GM12878 (cell line): ENCODE data around the gene TRDMT1. TPM values are rescaled to one million over a fixed set of nuclear protein-coding genes. Genes with fewer than 3 reads are reported as not detected.

Experiments
- ATAC-seq: fragments of 200-7000 bp; cut with Tn5 transposase; 3 replicates; pipeline ENCODE4 v1.9.1; 2020; ENCODE audit warnings: mild to moderate bottlenecking, moderate library complexity
- BruUV-seq: library from RNA; stranded (reverse); fragments of 400-500 nt; replicated peaks from 2 replicates; lab custom pipeline; 2021; lab: Mats Ljungman, UMichigan
- CTCF ChIA-PET: fragments of 300-600 bp; sonication (Branson Sonifier 250); formaldehyde crosslinking; extraction: SDS; loops from one replicate; lab custom pipeline; 2021; ENCODE audit warnings: inconsistent platforms; lab: Yijun Ruan, JAX
- POLR2A ChIA-PET: fragments of 350-600 bp; formaldehyde crosslinking; extraction: SDS; loops from one replicate; lab custom pipeline; 2021; ENCODE audit warnings: inconsistent platforms; lab: Charles Lee
- RAD21 ChIA-PET: fragments of 300-600 bp; sonication (Branson Sonifier 250); formaldehyde crosslinking; loops from one replicate; lab custom pipeline; 2023; ENCODE audit warnings: antibody characterized with exemption; ENCODE audit not compliant: unreplicated experiment; lab: Charles Lee
- SMC1A ChIA-PET: fragments of 300-600 bp; sonication (Branson Sonifier 250); formaldehyde crosslinking; loops from one replicate; lab custom pipeline; 2023; ENCODE audit not compliant: unreplicated experiment, uncharacterized antibody; lab: Charles Lee
- DNase-seq: peaks from one replicate; pipeline ENCODE4 v3.0.0-alpha.2; 2011; ENCODE audit warnings: low read depth, low spot score
- FAIRE-seq: peaks from 3 replicates; lab custom pipeline; 2011; peaks lifted over from hg19 to GRCh38; lab: Jason Lieb, UNC
- H2AFZ ChIP-seq: 2 replicates; pipeline ENCODE4 v1.6.0; 2011; ENCODE audit warnings: low read depth, low read length, control low read depth; ENCODE audit not compliant: control insufficient read depth
- H3K27ac ChIP-seq: 2 replicates; pipeline ENCODE4 v1.5.1; 2011; ENCODE audit warnings: control low read depth; ENCODE audit not compliant: control insufficient read depth, insufficient read depth
- H3K27me3 ChIP-seq, 2 experiments: replicated peaks in 1 of 2; 2 replicates each; pipeline versions ENCODE4 v1.6.0 to v1.6.1; 2011; ENCODE audit warnings: low read length in 1 of 2; ENCODE audit not compliant: control insufficient read depth in 2 of 2, insufficient read depth in 2 of 2
- H3K36me3 ChIP-seq, 2 experiments: 2 replicates each; pipeline ENCODE4 v1.5.1; 2011; ENCODE audit warnings: low read length in 1 of 2; ENCODE audit not compliant: control insufficient read depth in 2 of 2, insufficient read depth in 2 of 2
- H3K4me1 ChIP-seq: 2 replicates; pipeline ENCODE4 v1.6.1; 2011; ENCODE audit warnings: mild to moderate bottlenecking, low read length, moderate library complexity, mixed read lengths; ENCODE audit not compliant: control insufficient read depth, insufficient read depth
- H3K4me2 ChIP-seq: 2 replicates; pipeline ENCODE4 v1.6.0; 2011; ENCODE audit warnings: control low read depth; ENCODE audit not compliant: control insufficient read depth, insufficient read depth
- H3K4me3 ChIP-seq: fragments of 200-600 bp; sonication (generic); 2 replicates; pipeline ENCODE4 v1.5.1; 2016
- H3K79me2 ChIP-seq: 2 replicates; pipeline ENCODE4 v1.6.0; 2011; ENCODE audit warnings: low read length; ENCODE audit not compliant: control insufficient read depth, insufficient read depth
- H3K9ac ChIP-seq: 2 replicates; pipeline ENCODE4 v1.8.0; 2011; ENCODE audit warnings: low read length, control low read depth, mixed read lengths; ENCODE audit not compliant: control insufficient read depth, insufficient read depth
- H3K9me3 ChIP-seq: replicated peaks from 3 replicates; pipeline ENCODE4 v1.5.1; 2011; ENCODE audit warnings: mild to moderate bottlenecking, low read length; ENCODE audit not compliant: control insufficient read depth, insufficient read depth
- H4K20me1 ChIP-seq: 2 replicates; pipeline ENCODE4 v1.6.0; 2011; ENCODE audit not compliant: control insufficient read depth, insufficient read depth
- FOXM1 ChIP-seq: IDR thresholded peaks from 2 replicates; pipeline ENCODE4 v1.6.1; 2012; ENCODE audit warnings: low read depth, mild to moderate bottlenecking, inconsistent platforms, low read length, moderate library complexity
- MEF2B ChIP-seq: fragments of 450-650 bp; IDR thresholded peaks from 2 replicates; pipeline ENCODE4 v1.6.1; 2018; ENCODE audit warnings: mild to moderate bottlenecking, moderate library complexity; ENCODE audit not compliant: partially characterized antibody, poor library complexity, severe bottlenecking
- MYB ChIP-seq: fragments of 150-350 bp; IDR thresholded peaks from 2 replicates; pipeline ENCODE4 v1.6.1; 2014; ENCODE audit warnings: mild to moderate bottlenecking, low read depth, low read length, borderline replicate concordance
- NFYB ChIP-seq: IDR thresholded peaks from 2 replicates; pipeline ENCODE4 v1.6.1; 2011; ENCODE audit warnings: low read depth, mild to moderate bottlenecking, low read length, improper control_type of control experiment, moderate library complexity; ENCODE audit not compliant: insufficient read depth
- NRF1 ChIP-seq: conservative IDR thresholded peaks from 2 replicates; pipeline ENCODE4 v1.6.1; 2011; ENCODE audit warnings: mild to moderate bottlenecking, low read depth, low read length, improper control_type of control experiment
- PML ChIP-seq: IDR thresholded peaks from 2 replicates; pipeline ENCODE4 v1.6.1; 2012; ENCODE audit warnings: low read length, inconsistent platforms
- RBBP5 ChIP-seq: fragments of 200-600 bp; sonication (generic); conservative IDR thresholded peaks from 2 replicates; pipeline ENCODE4 v1.6.1; 2016
- SREBF1 ChIP-seq: IDR thresholded peaks from 2 replicates; pipeline ENCODE4 v1.6.1; 2012; ENCODE audit warnings: mild to moderate bottlenecking, low read length
- whole genome bisulfite sequencing: methylation state at CpG from one replicate; pipeline ENCODE4 v1.1.6; 2016; ENCODE audit warnings: low lambda C conversion rate; ENCODE audit not compliant: insufficient replicate concordance, insufficient coverage; ENCODE audit errors: missing lambda C conversion rate; 5-methylcytosine and 5-hydroxymethylcytosine counted together
- in situ Hi-C: fragments of 300-500 bp; cut with MboI; formaldehyde crosslinking; loops from 9 replicates; pipeline ENCODE4 v1.14.3; 2018; ENCODE audit warnings: mixed read lengths
- intact Hi-C: fragments of 100-400 bp; cut with micrococcal nuclease; formaldehyde crosslinking; loops from one replicate; pipeline ENCODE4 v1.14.2; 2022; ENCODE audit not compliant: unreplicated experiment
- polyA plus RNA-seq, 11 experiments: library from polyadenylated mRNA; depleted of rRNA in 4 of 11; unstranded in 6 of 11; stranded (reverse) in 5 of 11; fragments of >200 nt; fragmentation: Nextera tagmentation in 4 of 11; fragmentation: Illumina TruSeq in 1 of 11; extraction: Ambion mirVana in 4 of 11; extraction: Trizol in 1 of 11; gene quantifications; 1 replicate in 1 of 11; 2 replicates in 10 of 11; pipeline versions ENCODE4 v1.2.1 to v1.2.3, GENCODE V29; 2011 to 2016; ENCODE audit warnings: inconsistent platforms in 2 of 11, missing spikeins in 2 of 11, low read depth in 1 of 11
- total RNA-seq, 4 experiments: library from RNA; depleted of rRNA in 3 of 4; stranded (reverse); fragments of >200 nt in 3 of 4; fragmentation: Illumina TruSeq in 1 of 4; extraction: Trizol in 1 of 4; gene quantifications; 2 replicates each; pipeline versions ENCODE4 v1.2.1 to v1.2.3, GENCODE V29; 2013 to 2021
- TF ChIP-seq, protein P1 (sequence below): fragments of 450-650 bp; IDR thresholded peaks from 2 replicates; pipeline ENCODE4 v1.6.1; 2017; ENCODE audit warnings: mild to moderate bottlenecking, low read depth, inconsistent platforms; ENCODE audit not compliant: poor library complexity, severe bottlenecking

TRDMT1 gene
- total and polyA plus RNA-seq, 10 of the 15 experiments (the other 5 are each of a cell fraction or from before 2014, with no cell fraction given) = 2.3 to 9.7 (median 4.6) TPM

GRCh38 chr10:17143055-17143690, 58.3 kb downstream of the TRDMT1 start:
- Histone ChIP-seq H3K27ac (no peak overlapping the region), H3K9ac (no peak overlapping the region), H3K4me2 (no peak overlapping the region), H3K36me3 (no peaks in the 10 kb centered on the region), H3K79me2 (no peaks in the 10 kb centered on the region), H3K4me1 (no peaks in the 10 kb centered on the region), H3K4me3 (no peak overlapping the region), H3K9me3 (no peaks in the 10 kb centered on the region), H3K27me3 (no peaks in the 10 kb centered on the region), H4K20me1 (no peaks in the 10 kb centered on the region), H2AFZ (no peak overlapping the region)
- CTCF ChIA-PET = no interaction called here
- BruUV-seq = no TSS peak
- 44% methylated on average over 3 of the region's 3 CpGs for WGBS
- DNase-seq (no peak), ATAC-seq (no peak), FAIRE-seq (no peak)
- SMC1A ChIA-PET = no interaction called here
- RAD21 ChIA-PET = no interaction called here
- POLR2A ChIA-PET = no interaction called here
- TF ChIP-seq FOXM1 (no peak), SREBF1 (no peak), RBBP5 (no peak), MYB (no peak), NFYB (no peak), NRF1 (no peak), MEF2B (no peak), PML (no peak)
- TF ChIP-seq, protein P1, sequence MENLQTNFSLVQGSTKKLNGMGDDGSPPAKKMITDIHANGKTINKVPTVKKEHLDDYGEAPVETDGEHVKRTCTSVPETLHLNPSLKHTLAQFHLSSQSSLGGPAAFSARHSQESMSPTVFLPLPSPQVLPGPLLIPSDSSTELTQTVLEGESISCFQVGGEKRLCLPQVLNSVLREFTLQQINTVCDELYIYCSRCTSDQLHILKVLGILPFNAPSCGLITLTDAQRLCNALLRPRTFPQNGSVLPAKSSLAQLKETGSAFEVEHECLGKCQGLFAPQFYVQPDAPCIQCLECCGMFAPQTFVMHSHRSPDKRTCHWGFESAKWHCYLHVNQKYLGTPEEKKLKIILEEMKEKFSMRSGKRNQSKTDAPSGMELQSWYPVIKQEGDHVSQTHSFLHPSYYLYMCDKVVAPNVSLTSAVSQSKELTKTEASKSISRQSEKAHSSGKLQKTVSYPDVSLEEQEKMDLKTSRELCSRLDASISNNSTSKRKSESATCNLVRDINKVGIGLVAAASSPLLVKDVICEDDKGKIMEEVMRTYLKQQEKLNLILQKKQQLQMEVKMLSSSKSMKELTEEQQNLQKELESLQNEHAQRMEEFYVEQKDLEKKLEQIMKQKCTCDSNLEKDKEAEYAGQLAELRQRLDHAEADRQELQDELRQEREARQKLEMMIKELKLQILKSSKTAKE = no peak
- intact Hi-C loops (no loop called here), in situ Hi-C loops (no loop called here)
